Epithelial cell of prostate (primary cell): ENCODE measurements around the gene FOXB1.

Source experiments
- DNase-seq: peaks from one replicate; pipeline ENCODE4 v3.0.0-alpha.2; 2011; ENCODE audit warnings: low read depth, low spot score
- H3K27ac ChIP-seq: fragments of 450-650 bp; 2 replicates; pipeline ENCODE4 v1.5.1; 2017; ENCODE audit warnings: mild to moderate bottlenecking

FOXB1 gene

DNA sequence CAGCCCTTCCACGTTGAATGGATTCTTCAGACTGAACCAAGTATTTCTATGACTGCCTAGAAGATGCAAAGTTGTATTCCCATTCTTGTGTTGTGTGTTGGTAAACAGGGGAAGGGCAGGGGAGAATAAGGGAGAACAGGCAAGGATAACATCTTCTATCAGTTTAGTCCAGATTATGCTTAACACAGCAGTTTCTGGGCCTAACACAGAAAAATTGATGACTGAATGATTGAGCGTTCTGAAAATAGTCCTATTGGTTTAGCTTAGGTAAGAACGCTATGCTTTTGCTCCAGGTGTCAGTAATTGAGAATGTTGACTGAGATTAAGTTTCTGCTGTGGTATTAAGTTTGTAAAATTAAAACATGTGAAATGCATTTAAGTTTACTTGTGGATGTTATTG is 8.6 kb downstream of the FOXB1 start:
- no peak for DNase-seq
- no peak overlapping the region for H3K27ac ChIP-seq

DNA sequence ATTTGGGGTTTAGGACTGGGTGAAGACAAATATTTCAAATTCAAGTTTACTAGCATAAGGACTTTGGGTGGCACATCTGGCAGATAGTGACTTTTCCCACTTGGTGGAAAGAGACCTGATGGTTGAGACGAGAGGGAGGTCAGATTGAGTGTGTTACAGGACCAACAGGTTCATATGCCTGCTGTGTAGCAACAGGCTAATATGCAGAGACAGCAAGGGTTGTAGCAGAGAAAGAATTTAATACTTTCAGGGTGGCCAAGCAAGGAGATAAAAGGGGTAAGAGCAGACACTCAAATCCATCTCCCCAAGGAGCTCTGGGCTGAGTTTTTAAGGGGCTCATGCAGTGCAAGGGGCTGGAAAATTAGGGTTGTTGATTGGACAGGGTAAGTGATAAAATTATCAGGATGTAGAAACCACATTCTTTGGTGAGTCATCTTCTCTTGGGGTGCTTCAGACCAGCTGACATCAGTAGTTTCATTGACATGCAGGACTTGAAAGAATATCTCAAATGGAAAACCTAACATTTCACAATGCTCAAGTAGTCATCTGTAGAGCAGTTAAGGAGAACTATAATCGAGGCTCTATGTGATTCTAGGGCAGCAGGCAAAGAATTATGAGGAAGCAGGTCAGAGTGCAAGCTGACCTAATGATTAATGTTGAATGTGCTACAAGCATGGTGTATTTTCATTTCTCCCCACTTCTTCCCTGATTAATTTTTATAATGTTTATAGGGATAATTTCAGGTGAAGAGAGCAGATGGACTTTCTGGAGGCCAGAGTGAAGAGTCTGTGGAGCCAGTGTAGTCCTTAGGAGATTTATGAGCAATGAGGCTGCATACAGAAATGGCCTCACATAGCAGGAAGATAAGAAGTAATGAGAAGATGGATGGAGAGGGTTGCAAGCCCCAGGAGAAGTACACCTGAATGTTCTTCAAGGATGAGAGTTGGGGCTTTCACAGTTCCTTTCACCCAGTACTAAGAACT is 13.7 kb downstream of the FOXB1 start:
- DNase-seq: peak; percentile 60
- H3K27ac ChIP-seq: peak overlapping the region; percentile 14

DNA sequence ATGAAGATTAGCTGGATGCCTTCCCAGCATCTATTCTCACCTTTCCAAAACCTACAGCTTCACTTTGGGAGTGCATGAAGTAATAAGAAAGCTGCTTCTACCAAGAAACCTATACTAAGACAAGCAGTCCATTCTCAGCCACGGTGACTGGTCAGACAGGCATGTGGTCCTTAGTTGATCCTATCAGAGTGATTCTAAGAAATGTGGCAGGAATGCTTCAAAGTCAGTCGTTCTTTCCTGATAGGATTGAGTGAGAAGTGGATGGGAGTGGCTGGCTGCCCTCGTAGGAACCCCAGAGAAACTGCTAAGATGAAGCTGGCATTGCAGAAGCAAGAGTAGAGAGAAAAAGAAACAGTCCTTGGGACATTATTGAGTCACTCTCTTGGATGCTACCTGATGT is 16.6 kb downstream of the FOXB1 start:
- no peak for DNase-seq
- peak overlapping the region; percentile 2 for H3K27ac ChIP-seq

DNA sequence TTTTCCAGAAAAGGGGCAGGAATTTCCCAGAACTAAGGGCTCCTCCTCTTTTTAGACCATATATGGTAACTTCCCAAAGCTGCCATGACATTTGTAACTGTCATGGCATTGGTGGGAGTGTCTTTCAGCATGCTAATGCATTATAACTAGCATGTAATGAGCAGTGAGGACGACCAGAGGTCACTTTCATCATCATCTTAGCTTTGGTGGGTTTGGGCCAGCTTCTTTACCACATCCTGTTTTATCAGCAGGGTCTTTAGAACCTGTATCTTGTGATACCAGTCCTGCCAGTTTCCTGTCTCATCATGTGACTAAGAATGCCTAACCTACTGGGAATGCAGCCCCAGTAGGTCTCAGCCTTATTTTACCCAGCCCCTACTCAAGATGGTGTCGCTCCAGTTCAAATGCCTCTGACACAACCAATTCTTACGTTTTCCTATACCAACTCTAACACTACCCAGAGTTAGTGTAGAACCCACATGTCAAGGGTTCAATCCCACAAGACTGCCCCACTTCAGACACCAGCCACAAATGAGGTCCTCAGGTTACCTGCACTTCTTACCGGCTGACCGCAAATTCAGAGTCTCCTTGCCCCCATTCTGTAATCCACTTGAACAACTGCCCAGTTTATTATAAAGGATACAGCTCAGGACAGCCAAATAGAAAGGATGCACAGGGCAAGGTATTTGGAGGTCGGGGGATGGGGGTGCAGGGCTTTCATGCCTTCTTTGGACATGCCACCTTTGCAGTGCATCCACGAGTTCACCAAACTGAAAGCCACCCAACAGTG is 17.7 kb downstream of the FOXB1 start:
- H3K27ac ChIP-seq: peak overlapping the region; percentile 2
- peak; percentile 24 for DNase-seq

DNA sequence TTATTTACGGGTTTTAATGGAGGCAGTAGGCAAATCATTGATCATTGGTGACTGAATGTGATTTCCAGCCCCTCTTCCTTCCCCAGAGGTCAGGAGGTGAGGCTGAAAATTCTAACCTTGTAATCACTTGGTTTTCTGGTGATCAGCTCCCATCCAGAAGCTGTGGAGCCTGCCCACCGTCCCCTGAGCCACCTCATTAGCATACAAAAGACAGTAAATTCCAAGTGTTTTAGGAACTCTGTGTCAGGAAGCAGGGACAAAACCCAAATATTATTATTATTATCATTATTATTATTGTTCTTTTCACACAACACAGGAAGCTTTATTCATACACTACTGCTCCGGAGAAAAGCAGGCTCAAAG is 18.2 kb downstream of the FOXB1 start:
- DNase-seq: no peak
- H3K27ac ChIP-seq: no peak overlapping the region

DNA sequence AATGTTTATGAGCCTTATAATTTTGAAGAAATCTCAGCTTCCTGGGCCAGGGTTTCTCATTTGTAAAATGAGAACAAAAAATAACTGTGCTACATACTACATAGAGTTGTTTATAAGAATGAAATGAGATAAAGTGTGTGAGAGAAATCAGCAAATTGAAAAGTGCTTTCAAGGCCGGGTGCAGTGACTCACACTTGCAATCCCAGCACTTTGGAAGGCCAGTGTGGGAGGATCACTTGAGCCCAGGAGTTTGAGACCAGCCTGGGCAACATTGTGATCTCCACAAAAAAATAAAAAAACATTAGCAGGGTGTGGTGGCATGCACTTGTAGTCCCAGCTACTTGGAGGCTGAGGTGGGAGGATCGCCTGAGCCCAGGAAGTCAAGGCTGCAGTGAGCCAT is 22.4 kb downstream of the FOXB1 start:
- DNase-seq: no peak
- no peak overlapping the region for H3K27ac ChIP-seq

DNA sequence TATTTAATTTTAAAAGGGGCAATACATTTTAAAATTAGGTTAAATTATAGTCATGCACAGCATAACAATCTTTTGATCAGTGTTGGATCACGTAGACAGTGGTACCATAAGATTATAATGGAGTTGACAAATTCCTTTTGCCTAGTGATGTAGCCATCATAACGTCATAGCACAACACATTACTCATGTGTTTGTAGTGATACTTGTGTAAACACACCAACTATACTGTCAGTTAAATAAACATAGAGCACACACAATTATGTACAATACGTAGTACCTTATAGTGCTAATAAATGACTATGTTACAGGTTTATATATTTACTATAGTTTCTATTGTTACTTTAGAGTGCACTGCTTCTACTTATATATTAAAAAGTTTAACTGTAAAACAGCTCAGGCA is 31.2 kb downstream of the FOXB1 start:
- no peak for DNase-seq

DNA sequence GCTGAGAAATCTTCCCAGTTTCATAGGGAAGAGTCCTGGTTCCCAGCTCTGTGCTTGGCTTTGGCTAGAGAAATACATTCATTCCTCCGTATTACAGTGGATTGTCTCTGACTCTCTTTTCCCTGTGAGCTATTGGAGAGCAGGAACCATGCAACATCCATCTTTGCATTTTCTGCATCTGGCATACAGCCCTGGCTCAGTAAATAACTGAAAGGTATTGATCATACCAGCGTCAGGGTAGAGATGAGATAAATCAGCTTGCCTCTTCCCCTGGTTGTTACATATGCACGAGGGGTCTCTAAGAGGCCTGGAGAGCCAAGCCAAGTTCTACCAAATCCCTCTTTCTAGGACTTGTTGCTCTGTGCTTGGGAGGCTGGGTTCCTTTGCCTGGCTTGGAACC is 35.2 kb downstream of the FOXB1 start:
- no peak for DNase-seq
- no peak overlapping the region for H3K27ac ChIP-seq

More for the DNA sequence above, 31.2 kb downstream of the FOXB1 start:
- no peak overlapping the region for H3K27ac ChIP-seq

DNA sequence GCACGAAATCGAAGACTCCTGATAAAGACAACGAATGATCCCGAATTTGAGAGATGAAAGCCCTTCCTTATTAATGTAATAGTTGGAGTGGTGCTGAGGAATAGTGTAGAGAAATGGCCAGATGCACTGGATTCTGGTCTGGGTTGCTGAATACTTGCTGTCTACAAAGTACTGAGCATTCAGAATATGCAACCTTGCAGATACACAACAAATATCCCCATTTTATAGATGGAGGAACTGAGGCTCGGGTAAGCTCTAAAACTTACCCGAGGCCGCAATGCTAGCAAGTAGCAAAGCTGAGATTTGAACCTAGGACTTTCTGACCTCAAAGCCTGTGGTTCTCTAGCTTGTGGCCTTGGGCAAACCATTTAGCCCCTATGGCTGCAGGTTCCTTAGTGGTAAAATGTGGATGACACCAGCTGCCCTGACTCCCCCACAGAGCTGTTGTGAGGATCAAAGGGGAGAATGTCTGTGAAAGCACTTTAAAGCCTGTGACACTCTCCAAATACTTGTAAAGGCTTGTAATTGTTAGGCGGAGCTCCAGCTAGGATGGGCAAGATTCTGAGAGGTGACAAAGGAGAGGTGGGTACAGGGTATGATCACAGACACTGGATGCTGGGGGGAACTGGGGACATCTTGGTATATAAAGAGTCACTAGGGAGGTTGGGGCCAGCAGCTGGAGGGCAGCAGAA is 39.8 kb downstream of the FOXB1 start:
- no peak for DNase-seq
- H3K27ac ChIP-seq: no peak overlapping the region

DNA sequence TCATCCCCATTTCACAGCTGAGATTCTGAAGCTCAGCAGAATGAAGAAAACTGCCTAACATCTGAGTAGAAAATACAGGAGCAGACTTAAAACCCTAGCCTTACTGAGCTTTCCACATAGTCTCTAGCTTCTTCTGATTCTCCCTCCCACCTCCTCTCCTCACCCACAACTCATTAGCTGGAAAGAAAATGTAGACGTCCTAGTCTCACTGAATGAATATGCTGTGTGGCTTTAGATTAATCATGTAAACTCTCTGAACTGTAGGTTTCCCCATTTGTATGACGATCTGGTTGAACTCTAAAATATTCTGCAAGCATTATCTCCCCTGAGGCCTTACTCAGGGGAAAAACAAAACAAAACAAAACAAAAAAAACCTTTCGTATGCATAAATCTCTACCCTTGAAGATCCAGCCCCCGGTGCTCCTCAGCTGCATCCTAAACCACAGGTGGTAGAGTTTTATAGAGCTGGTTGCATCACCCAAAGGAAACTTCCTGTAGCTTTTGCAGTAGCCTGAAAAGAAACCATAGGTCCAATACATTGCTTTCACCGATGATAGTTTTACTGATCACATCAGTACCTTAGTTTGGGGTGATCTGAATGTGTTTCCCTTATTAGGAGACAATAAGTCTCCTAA is 40.6 kb downstream of the FOXB1 start:
- no peak overlapping the region for H3K27ac ChIP-seq
- DNase-seq: no peak

DNA sequence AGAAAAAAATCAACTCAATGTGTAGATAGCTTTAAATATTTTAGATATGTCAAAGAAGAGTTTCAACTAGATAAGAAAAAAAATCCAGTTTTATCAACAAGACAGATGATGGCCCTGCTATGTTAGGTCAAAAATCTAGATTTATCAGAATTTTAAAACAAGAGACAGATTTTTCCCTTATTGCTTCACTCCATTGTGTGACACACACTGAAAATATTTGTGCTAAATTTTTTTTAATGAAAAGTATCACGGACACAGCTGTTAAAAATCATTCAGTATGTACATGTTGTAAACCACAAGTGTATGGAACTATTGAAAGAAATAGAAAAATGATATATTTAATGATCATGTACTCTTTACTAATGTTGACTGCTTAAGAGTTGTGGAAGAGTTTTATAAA is 43.6 kb downstream of the FOXB1 start:
- no peak overlapping the region for H3K27ac ChIP-seq
- no peak for DNase-seq

DNA sequence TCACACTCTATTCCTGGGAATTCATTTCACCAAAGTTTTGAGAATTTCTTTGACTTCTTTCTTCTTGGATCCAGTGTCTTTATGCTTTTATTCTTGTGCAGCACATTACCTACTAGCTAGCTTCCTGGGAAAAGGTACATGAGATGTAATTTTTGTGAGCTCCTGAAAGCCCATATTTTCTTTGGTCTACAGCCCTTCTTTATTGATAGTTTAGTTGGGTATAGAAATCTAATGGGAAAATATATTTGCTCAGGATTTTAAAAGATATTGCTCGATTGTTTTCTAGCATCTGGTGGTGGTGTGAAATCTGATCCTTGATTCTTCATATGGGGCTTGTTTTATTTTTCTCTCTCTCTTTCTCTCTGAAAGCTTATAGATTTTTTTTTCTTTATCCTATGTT is 45.8 kb downstream of the FOXB1 start:
- no peak overlapping the region for H3K27ac ChIP-seq
- DNase-seq: no peak

DNA sequence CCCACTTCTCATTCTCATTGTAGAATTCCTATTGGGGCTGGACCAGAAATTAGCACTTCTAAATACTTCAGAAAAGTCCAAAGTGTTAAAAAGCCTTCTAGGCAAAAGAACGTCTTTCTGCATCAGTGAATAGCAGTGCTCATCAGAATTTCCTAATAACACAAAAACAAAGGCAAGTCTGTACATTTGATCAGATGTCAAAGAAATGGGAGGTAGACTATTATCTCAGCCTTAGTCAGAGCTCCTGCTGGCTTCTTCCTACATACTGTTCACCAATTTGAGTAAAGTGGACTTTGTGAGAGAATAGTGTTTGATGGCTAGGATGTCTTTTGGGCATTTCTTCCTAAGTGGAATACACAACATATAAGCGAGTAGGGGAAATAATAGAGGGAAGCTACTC is 48.7 kb downstream of the FOXB1 start:
- peak; percentile 46 for DNase-seq

DNA sequence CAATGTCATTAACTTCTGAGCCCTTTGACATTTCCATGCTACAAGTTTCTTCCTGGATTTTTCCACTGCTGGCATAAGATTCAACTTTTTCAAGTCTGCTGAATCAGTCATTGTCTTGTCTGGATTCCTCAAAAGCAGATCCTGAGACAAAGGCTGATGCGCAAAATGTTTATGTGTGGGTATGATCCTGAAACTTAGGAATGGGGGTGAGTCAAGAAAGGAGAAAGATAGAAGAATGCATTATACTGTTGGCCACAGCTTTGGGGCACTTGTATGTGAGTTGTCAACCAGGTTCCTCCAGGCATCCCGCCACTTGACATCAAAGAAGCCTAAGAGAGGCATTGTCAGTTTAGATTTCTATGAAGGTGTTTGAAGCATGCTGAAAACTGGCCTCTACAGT is 50.4 kb downstream of the FOXB1 start:
- no peak overlapping the region for H3K27ac ChIP-seq
- no peak for DNase-seq

More for the DNA sequence above, 48.7 kb downstream of the FOXB1 start:
- H3K27ac ChIP-seq: no peak overlapping the region
